H1 (cell line): ENCODE results near the gene SLC25A38. TPM values are rescaled to one million over a fixed set of nuclear protein-coding genes. Genes with fewer than 3 reads are reported as not detected.

Experiments
- CTCF ChIA-PET: fragments of 300-600 bp; sonication (Branson Sonifier 250); formaldehyde crosslinking; loops from one replicate; lab custom pipeline; 2021; ENCODE audit not compliant: partially characterized antibody; lab: Charles Lee
- POLR2A ChIA-PET: fragments of 300-600 bp; sonication (Branson Sonifier 250); formaldehyde crosslinking; loops from one replicate; lab custom pipeline; 2021; ENCODE audit warnings: inconsistent platforms; ENCODE audit not compliant: partially characterized antibody; lab: Charles Lee
- DNase-seq, 2 experiments: peaks; one replicate each; pipeline versions ENCODE4 v3.0.0 to v3.0.0-alpha.2; 2010 to 2022; ENCODE audit warnings: low spot score in 2 of 2, low read depth in 1 of 2, mixed read lengths in 1 of 2
- FAIRE-seq: peaks from 2 replicates; lab custom pipeline; 2011; peaks lifted over from hg19 to GRCh38; lab: Jason Lieb, UNC
- H2AFZ ChIP-seq: 2 replicates; pipeline ENCODE4 v1.8.1; 2012; ENCODE audit warnings: low read length, inconsistent platforms
- H2AK5ac ChIP-seq: 2 replicates; pipeline ENCODE4 v1.6.1; 2013; ENCODE audit warnings: low read depth, low read length
- H2BK120ac ChIP-seq: replicated peaks from 2 replicates; pipeline ENCODE3; 2013; ENCODE audit warnings: low read depth, low read length, inconsistent platforms
- H2BK12ac ChIP-seq: 2 replicates; pipeline ENCODE4 v1.6.1; 2013; ENCODE audit warnings: low read depth, low read length
- H2BK15ac ChIP-seq: 2 replicates; pipeline ENCODE4 v1.6.1; 2013; ENCODE audit warnings: low read length
- H2BK20ac ChIP-seq: 2 replicates; pipeline ENCODE4 v1.6.1; 2013; ENCODE audit warnings: low read length
- H2BK5ac ChIP-seq: 2 replicates; pipeline ENCODE4 v1.6.1; 2013; ENCODE audit warnings: low read depth, low read length
- H3K14ac ChIP-seq: 2 replicates; pipeline ENCODE4 v1.6.1; 2013; ENCODE audit warnings: inconsistent platforms; ENCODE audit not compliant: insufficient read length
- H3K18ac ChIP-seq: 2 replicates; pipeline ENCODE4 v1.6.1; 2013; ENCODE audit warnings: low read length; ENCODE audit errors: extremely low read depth
- H3K23ac ChIP-seq: 2 replicates; pipeline ENCODE4 v1.6.1; 2013; ENCODE audit warnings: inconsistent platforms; ENCODE audit not compliant: insufficient read length
- H3K23me2 ChIP-seq: 2 replicates; pipeline ENCODE4 v1.6.1; 2013; ENCODE audit warnings: low read depth, low read length
- H3K27ac ChIP-seq: 2 replicates; pipeline ENCODE4 v1.6.1; 2011; ENCODE audit warnings: low read depth, low read length, inconsistent platforms
- H3K27me3 ChIP-seq, 4 experiments: replicated peaks in 1 of 4; 1 replicate in 1 of 4; 2 replicates in 3 of 4; pipeline versions ENCODE4 v1.6.1 to v1.8.1; 2011 to 2013; ENCODE audit warnings: low read length in 3 of 4, mild to moderate bottlenecking in 3 of 4, inconsistent platforms in 2 of 4, mixed read lengths in 2 of 4, moderate library complexity in 1 of 4; ENCODE audit not compliant: control insufficient read depth in 3 of 4, insufficient read depth in 3 of 4; ENCODE audit errors: extremely low read depth in 1 of 4
- H3K36me3 ChIP-seq, 4 experiments: 2 replicates each; pipeline versions ENCODE4 v1.6.1 to v1.8.1; 2011 to 2013; ENCODE audit warnings: mild to moderate bottlenecking in 4 of 4, low read length in 3 of 4, moderate library complexity in 2 of 4, control low read depth in 1 of 4, inconsistent platforms in 1 of 4; ENCODE audit not compliant: insufficient read depth in 4 of 4, control insufficient read depth in 2 of 4
- H3K4ac ChIP-seq: replicated peaks from 2 replicates; pipeline ENCODE3; 2013; ENCODE audit warnings: low read length, low read depth, mixed read lengths, inconsistent platforms; ENCODE audit not compliant: insufficient read length
- H3K4me1 ChIP-seq, 4 experiments: replicated peaks in 1 of 4; 1 replicate in 1 of 4; 2 replicates in 3 of 4; pipeline versions ENCODE4 v1.6.1 to v1.8.1; 2011 to 2013; ENCODE audit warnings: low read length in 3 of 4, inconsistent platforms in 2 of 4, mixed read lengths in 1 of 4; ENCODE audit not compliant: insufficient read depth in 4 of 4, control insufficient read depth in 3 of 4
- H3K4me2 ChIP-seq, 2 experiments: 2 replicates each; pipeline versions ENCODE4 v1.6.1 to v1.8.1; 2011 to 2013; ENCODE audit warnings: low read depth in 2 of 2, low read length in 2 of 2, control low read depth in 1 of 2, inconsistent platforms in 1 of 2, mild to moderate bottlenecking in 1 of 2; ENCODE audit not compliant: insufficient read depth in 1 of 2
- H3K4me3 ChIP-seq, 4 experiments: fragments of 200-600, 300-600 bp in 1 of 4; sonication (generic), shearing (Covaris generic), sonication (Bioruptor Twin) in 1 of 4; 2 replicates each; pipeline versions ENCODE4 v1.5.1 to v1.8.1; 2011 to 2016; ENCODE audit warnings: low read length in 4 of 4, low read depth in 3 of 4, control low read depth in 2 of 4, inconsistent platforms in 2 of 4, mild to moderate bottlenecking in 2 of 4, mixed read lengths in 1 of 4, moderate library complexity in 1 of 4; ENCODE audit not compliant: insufficient read depth in 2 of 4; ENCODE audit errors: extremely low read depth in 1 of 4
- H3K56ac ChIP-seq: replicated peaks from 2 replicates; pipeline ENCODE3; 2013; ENCODE audit warnings: low read depth, mild to moderate bottlenecking, mixed read lengths, low read length, inconsistent platforms; ENCODE audit not compliant: insufficient read length
- H3K79me1 ChIP-seq: 2 replicates; pipeline ENCODE4 v1.6.1; 2013; ENCODE audit warnings: low read depth, low read length, control low read depth
- H3K79me2 ChIP-seq, 2 experiments: 2 replicates each; pipeline versions ENCODE4 v1.6.1 to v1.8.1; 2012 to 2013; ENCODE audit warnings: low read length in 2 of 2, mild to moderate bottlenecking in 2 of 2, inconsistent platforms in 1 of 2; ENCODE audit not compliant: insufficient read depth in 2 of 2, control insufficient read depth in 1 of 2
- H3K9ac ChIP-seq, 4 experiments: replicated peaks in 1 of 4; 1 replicate in 1 of 4; 2 replicates in 3 of 4; pipeline versions ENCODE4 v1.6.1 to v1.8.1; 2011 to 2013; ENCODE audit warnings: low read depth in 3 of 4, low read length in 3 of 4, control low read depth in 2 of 4, mild to moderate bottlenecking in 2 of 4, moderate library complexity in 2 of 4, inconsistent platforms in 1 of 4; ENCODE audit errors: extremely low read depth in 1 of 4
- H3K9me3 ChIP-seq, 2 experiments: 2 replicates each; pipeline versions ENCODE4 v1.6.1 to v1.8.1; 2012 to 2013; ENCODE audit warnings: mild to moderate bottlenecking in 2 of 2, moderate library complexity in 2 of 2, control low read depth in 1 of 2, inconsistent platforms in 1 of 2, low read depth in 1 of 2, low read length in 1 of 2, mixed read lengths in 1 of 2; ENCODE audit not compliant: insufficient read depth in 2 of 2
- H4K20me1 ChIP-seq, 2 experiments: replicated peaks in 1 of 2; 2 replicates each; pipeline versions ENCODE3 to v1.8.1; 2011 to 2013; ENCODE audit warnings: inconsistent platforms in 2 of 2, low read length in 2 of 2, mild to moderate bottlenecking in 1 of 2; ENCODE audit not compliant: insufficient read depth in 2 of 2, control insufficient read depth in 1 of 2
- H4K5ac ChIP-seq: 2 replicates; pipeline ENCODE4 v1.6.1; 2013; ENCODE audit warnings: low read length, low read depth, mixed read lengths, inconsistent platforms; ENCODE audit not compliant: insufficient read length
- H4K8ac ChIP-seq: 2 replicates; pipeline ENCODE4 v1.8.0; 2013; ENCODE audit warnings: mild to moderate bottlenecking, moderate library complexity, low read length, inconsistent platforms; ENCODE audit not compliant: insufficient read depth; ENCODE audit errors: extremely low read depth
- H4K91ac ChIP-seq: replicated peaks from 2 replicates; pipeline ENCODE3; 2013; ENCODE audit warnings: low read length, mixed read lengths, inconsistent platforms; ENCODE audit not compliant: insufficient read length
- BRCA1 ChIP-seq: IDR thresholded peaks from 2 replicates; pipeline ENCODE4 v1.6.1; 2012; ENCODE audit warnings: low read depth, low read length, improper control_type of control experiment
- CBX8 ChIP-seq: fragments of 300-800, 300-1000 bp; sonication (generic); IDR thresholded peaks from 2 replicates; pipeline ENCODE4 v1.7.1; 2016; ENCODE audit warnings: low read depth, low read length, borderline replicate concordance
- CEBPB ChIP-seq: IDR thresholded peaks from 2 replicates; pipeline ENCODE4 v1.6.1; 2012; ENCODE audit warnings: low read depth, low read length
- CHD1 ChIP-seq: IDR thresholded peaks from 2 replicates; pipeline ENCODE4 v1.6.1; 2012; ENCODE audit warnings: low read depth, low read length, improper control_type of control experiment
- CREB1 ChIP-seq: IDR thresholded peaks from 2 replicates; pipeline ENCODE4 v1.6.1; 2012; ENCODE audit warnings: inconsistent platforms
- EGR1 ChIP-seq: IDR thresholded peaks from 2 replicates; pipeline ENCODE4 v1.6.1; 2011; ENCODE audit warnings: low read depth, low read length, borderline replicate concordance
- EP300 ChIP-seq, 2 experiments: IDR thresholded peaks; 1 replicate in 1 of 2; 2 replicates in 1 of 2; pipeline ENCODE4 v1.6.1; 2011 to 2012; ENCODE audit warnings: low read depth in 2 of 2, low read length in 2 of 2, mild to moderate bottlenecking in 2 of 2, borderline replicate concordance in 1 of 2, inconsistent platforms in 1 of 2, moderate library complexity in 1 of 2
- EZH2 ChIP-seq: fragments of 200-600 bp; sonication (generic); IDR thresholded peaks from 2 replicates; pipeline ENCODE4 v1.7.1; 2012; ENCODE audit warnings: low read depth, mild to moderate bottlenecking, moderate library complexity, low read length, inconsistent platforms; ENCODE audit not compliant: severe bottlenecking
- HDAC6 ChIP-seq: IDR thresholded peaks from one replicate; pipeline ENCODE4 v1.7.1; 2012; ENCODE audit warnings: low read depth, mild to moderate bottlenecking, inconsistent platforms, low read length, moderate library complexity
- KDM5A ChIP-seq: fragments of 200-600 bp; IDR thresholded peaks from 2 replicates; pipeline ENCODE4 v1.7.1; 2012; ENCODE audit warnings: mild to moderate bottlenecking, low read length, inconsistent platforms, mixed read lengths
- PHF8 ChIP-seq: fragments of 200-600 bp; sonication (generic); conservative IDR thresholded peaks from 2 replicates; pipeline ENCODE4 v1.7.1; 2012; ENCODE audit warnings: low read depth, mild to moderate bottlenecking, inconsistent platforms, low read length, moderate library complexity
- POLR2AphosphoS5 ChIP-seq: IDR thresholded peaks from 2 replicates; pipeline ENCODE4 v1.6.1; 2011; ENCODE audit warnings: low read depth, low read length
- TAF1 ChIP-seq: IDR thresholded peaks from 2 replicates; pipeline ENCODE4 v1.6.1; 2011; ENCODE audit warnings: mild to moderate bottlenecking, low read depth, low read length
- TAF7 ChIP-seq: optimal IDR thresholded peaks from 2 replicates; pipeline ENCODE3; 2011; ENCODE audit warnings: low read depth, mild to moderate bottlenecking, inconsistent platforms, low read length, moderate library complexity, borderline replicate concordance
- YY1 ChIP-seq: IDR thresholded peaks from 2 replicates; pipeline ENCODE4 v1.6.1; 2011; ENCODE audit warnings: low read depth, mild to moderate bottlenecking, low read length
- WGBS, 2 experiments: shearing (Covaris generic) in 1 of 2; methylation state at CpG; one replicate each; pipeline versions ENCODE4 v1.1.6 to v1.1.7; 2013 to 2015; ENCODE audit warnings: low lambda C conversion rate in 2 of 2, mixed read lengths in 2 of 2, inconsistent platforms in 1 of 2, low coverage in 1 of 2, missing lambda C conversion rate in 1 of 2; ENCODE audit not compliant: insufficient replicate concordance in 2 of 2, insufficient coverage in 1 of 2, insufficient read length in 1 of 2; ENCODE audit errors: extremely low coverage in 1 of 2, missing lambda C conversion rate in 1 of 2; 5-methylcytosine and 5-hydroxymethylcytosine counted together
- polyA plus RNA-seq, 7 experiments: library from polyadenylated mRNA; depleted of rRNA in 3 of 7; stranded (reverse) in 5 of 7; unstranded in 2 of 7; fragments of >200 nt in 5 of 7; fragments of 200-250 nt in 2 of 7; gene quantifications; 1 replicate in 5 of 7; 2 replicates in 1 of 7; 4 replicates in 1 of 7; pipeline versions ENCODE4 v1.2.1 to v1.2.3, GENCODE V29; 2011 to 2013; ENCODE audit warnings: missing spikeins in 2 of 7, mixed read lengths in 2 of 7
- total RNA-seq: library from RNA; stranded (reverse); fragmentation: NEBNext Ultra II Directional; extraction: Animal tissue kit (Norgen Biotek cat#: 25700); gene quantifications from 2 replicates; pipeline ENCODE4 v1.2.1, GENCODE V29; 2021

SLC25A38 gene
- total and polyA plus RNA-seq, 2 of the 8 experiments (the other 6 are each of a cell fraction or from before 2014, with no cell fraction given) = 41.2 to 45.8 TPM

DNA sequence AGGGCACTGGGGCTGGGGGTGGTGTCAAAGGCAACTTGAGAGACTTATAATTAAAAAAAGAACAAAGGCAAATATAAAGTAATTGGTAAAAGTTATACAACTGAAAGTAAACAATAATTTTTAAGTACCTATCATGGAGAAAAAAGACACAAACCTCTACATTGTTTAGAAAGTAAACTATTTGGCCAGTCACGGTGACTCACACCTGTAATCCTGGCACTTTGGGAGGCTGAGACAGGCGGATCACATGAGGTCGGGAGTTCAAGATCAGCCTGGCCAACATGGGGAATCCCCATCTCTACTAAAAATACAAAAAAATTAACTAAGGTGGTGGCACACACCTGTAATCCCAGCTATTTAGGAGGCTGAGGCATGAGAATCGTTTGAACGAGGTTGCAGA is 49.2 kb downstream of the SLC25A38 start:
- H2BK5ac ChIP-seq = no peak overlapping the region
- no peaks in the 10 kb centered on the region for H3K27me3 ChIP-seq
- no peak overlapping the region for H4K8ac ChIP-seq
- DNase-seq (no peak), FAIRE-seq (no peak)
- no peak overlapping the region for H4K91ac ChIP-seq
- no peaks in the 10 kb centered on the region for H3K79me2 ChIP-seq
- H2BK15ac ChIP-seq = no peak overlapping the region
- no peak overlapping the region for H3K23ac ChIP-seq
- no peak overlapping the region for H2BK120ac ChIP-seq
- no peak overlapping the region for H3K4me3 ChIP-seq
- no peaks in the 10 kb centered on the region for H3K23me2 ChIP-seq
- H3K36me3 ChIP-seq = no peaks in the 10 kb centered on the region
- no peak overlapping the region for H4K5ac ChIP-seq
- no peak overlapping the region for H2BK20ac ChIP-seq
- ChIA-PET POLR2A (interaction anchor here (1.6 to 13.1 kb wide), 3 partner anchors 18 to 25 kb away, joined by 5 to 141 read pairs (median 25); partner anchors contain the start of gene RPSA), CTCF (interaction anchor here (0.6 to 8.1 kb wide), 6 partner anchors 7 to 47 kb away, joined by 3 to 36 read pairs (median 4); no protein-coding TSS in a partner anchor)
- H3K27ac ChIP-seq = no peak overlapping the region
- no peaks in the 10 kb centered on the region for H3K79me1 ChIP-seq
- H3K9me3 ChIP-seq = no peaks in the 10 kb centered on the region
- no peak overlapping the region for H3K4me2 ChIP-seq
- no peaks in the 10 kb centered on the region for H3K4me1 ChIP-seq
- no peak overlapping the region for H2AFZ ChIP-seq
- no peak overlapping the region for H3K4ac ChIP-seq
- no peak overlapping the region for H3K18ac ChIP-seq
- no peaks in the 10 kb centered on the region for H4K20me1 ChIP-seq
- H3K56ac ChIP-seq = no peak overlapping the region
- 94% methylated on average over 5 of the region's 5 CpGs; no CpG with 5 or more reads in 1 of the 2 experiments for WGBS, 2 experiments
- H2AK5ac ChIP-seq = no peak overlapping the region
- no peak overlapping the region for H3K9ac ChIP-seq
- H3K14ac ChIP-seq = no peak overlapping the region
- H2BK12ac ChIP-seq = no peak overlapping the region
- TF ChIP-seq CHD1 (no peak), CREB1 (no peak), EZH2 (no peak), YY1 (no peak), PHF8 (no peak), TAF7 (no peak), POLR2AphosphoS5 (no peak), BRCA1 (no peak), EP300 (IDR thresholded peaks at IDR 0.05; ENCODE audit: borderline replicate concordance in 1 of 2, low read depth in 2 of 2, low read length in 2 of 2) (no peak), CEBPB (no peak), EGR1 (no peak), TAF1 (no peak), HDAC6 (no peak), KDM5A (no peak), CBX8 (no peak)
